ENCODE measurements around the gene HTR3D. TPM values are rescaled to one million over a fixed set of nuclear protein-coding genes. Genes with fewer than 3 reads are reported as not detected.

Gene HTR3D
- polyA plus RNA-seq, 1 of the 3 experiments (the other 2 are of a cell fraction) = not detected

GRCh38 chr3:184039414-184039813, 7.9 kb downstream of the HTR3D start:
- Histone ChIP-seq H3K9me3 (no peaks in the 10 kb centered on the region), H4K20me1 (ENCODE audit: insufficient read depth) (no peaks in the 10 kb centered on the region), H3K36me3 (replicated peaks in 1 of 2; ENCODE audit: control insufficient read depth in 1 of 2, insufficient read depth in 2 of 2, low read length in 1 of 2) (no peaks in the 10 kb centered on the region), H3K27me3 (ENCODE audit: insufficient read depth) (no peaks in the 10 kb centered on the region), H2AFZ (ENCODE audit: low read depth) (no peak overlapping the region), H3K9me2 (no peaks in the 10 kb centered on the region), H3K4me3 (ENCODE audit: low read depth in 2 of 2, low read length in 1 of 2) (no peak overlapping the region), H3K27ac (ENCODE audit: low read depth in 2 of 2, low read length in 1 of 2) (no peak overlapping the region), H3K4me2 (no peak overlapping the region), H3F3A (replicated peaks; ENCODE audit: insufficient read depth) (no peaks in the 10 kb centered on the region), H3K9ac (no peak overlapping the region), H3K79me2 (ENCODE audit: insufficient read depth) (no peaks in the 10 kb centered on the region), H3K4me1 (ENCODE audit: control insufficient read depth in 1 of 2, insufficient read depth in 2 of 2, low read depth in 1 of 2, low read length in 1 of 2) (peaks cover 0 to 2% of the 10 kb centered on the region in 2 experiments; a peak in 2 of 4 replicates)
- 73% methylated on average over 5 of the region's 5 CpGs for WGBS (ENCODE audit: low lambda C conversion rate)
- no peak for DNase-seq
- TF ChIP-seq RFX5 (IDR thresholded peaks at IDR 0.05; ENCODE audit: low read length) (no peak), USF2 (IDR thresholded peaks at IDR 0.05; ENCODE audit: borderline replicate concordance, low read depth, low read length) (no peak), FOSL2 (IDR thresholded peaks at IDR 0.05; ENCODE audit: borderline replicate concordance, low read depth) (no peak), CTCF (IDR thresholded peaks at IDR 0.05) (no peak), RXRA (IDR thresholded peaks at IDR 0.05; ENCODE audit: borderline replicate concordance, low read depth) (no peak), FOXJ3 (CRISPR knock-in tag; IDR thresholded peaks at IDR 0.05) (no peak), JUND (IDR thresholded peaks at IDR 0.05) (no peak), EZH2phosphoT487 (IDR thresholded peaks at IDR 0.05; ENCODE audit: borderline replicate concordance, low read depth) (no peak), PBX3 (IDR thresholded peaks at IDR 0.05) (no peak), RAD21 (IDR thresholded peaks at IDR 0.05; ENCODE audit: low read length) (no peak), CHD2 (IDR thresholded peaks at IDR 0.05; ENCODE audit: low read length, partially characterized antibody) (no peak), POLR2AphosphoS5 (IDR thresholded peaks at IDR 0.05; ENCODE audit: low read depth, low read length) (no peak), ELF1 (IDR thresholded peaks at IDR 0.05) (no peak), GABPA (IDR thresholded peaks at IDR 0.05; ENCODE audit: low read depth) (no peak), MAX (IDR thresholded peaks at IDR 0.05; ENCODE audit: low read depth) (no peak), SMC3 (IDR thresholded peaks at IDR 0.05; ENCODE audit: low read depth, low read length) (no peak), ZBTB33 (IDR thresholded peaks at IDR 0.05; ENCODE audit: borderline replicate concordance, low read depth) (no peak), NRF1 (IDR thresholded peaks at IDR 0.05; ENCODE audit: low read depth, low read length) (no peak)
- ChIA-PET POLR2A (no interaction called here), CTCF (interaction anchor here (0.9 to 1.3 kb wide), 2 partner anchors 9 to 144 kb away, joined by 3 to 5 read pairs; no protein-coding TSS in a partner anchor)

Data from SK-N-SH (cell line).